ENCODE results near the gene KSR1.

- TF ChIP-seq POLR2A (IDR thresholded peaks at IDR 0.05) (no peak), CTCF (IDR thresholded peaks at IDR 0.05) (no peak)
Observed at GRCh38 chr17:27523712-27524111, 67.5 kb downstream of the KSR1 start.
